Caco-2 (cell line): ENCODE data around the gene LRRC4C. TPM values are rescaled to one million over a fixed set of nuclear protein-coding genes. Genes with fewer than 3 reads are reported as not detected.

Experiments used
- BruUV-seq: library from RNA; stranded (reverse); fragments of 400-500 nt; replicated peaks from 2 replicates; lab custom pipeline; 2021; lab: Mats Ljungman, UMichigan
- CTCF ChIA-PET: fragments of 300-600 bp; sonication (Branson Sonifier 250); formaldehyde crosslinking; loops from one replicate; lab custom pipeline; 2022; ENCODE audit warnings: antibody characterized with exemption; lab: Charles Lee
- POLR2A ChIA-PET: fragments of 300-600 bp; sonication (Branson Sonifier 250); formaldehyde crosslinking; loops from one replicate; lab custom pipeline; 2022; ENCODE audit warnings: antibody characterized with exemption; lab: Charles Lee
- DNase-seq, 2 experiments: peaks; one replicate each; pipeline versions ENCODE4 v3.0.0 to v3.0.0-alpha.2; 2020 to 2022
- H3K27me3 ChIP-seq: replicated peaks from 2 replicates; pipeline ENCODE4 v1.6.0; 2011; ENCODE audit warnings: low read length; ENCODE audit not compliant: control insufficient read depth, insufficient read depth
- H3K36me3 ChIP-seq: 2 replicates; pipeline ENCODE4 v1.5.1; 2011; ENCODE audit warnings: low read length; ENCODE audit not compliant: control insufficient read depth, insufficient read depth
- H3K4me1 ChIP-seq: fragments of 250-450 bp; sonication (Bioruptor Pico); 2 replicates; pipeline ENCODE4 v1.5.1; 2020; ENCODE audit warnings: mild to moderate bottlenecking
- H3K4me3 ChIP-seq: 2 replicates; pipeline ENCODE4 v1.5.1; 2011; ENCODE audit warnings: low read depth, mild to moderate bottlenecking, control low read depth, low read length
- H3K9me3 ChIP-seq: fragments of 250-450 bp; sonication (Bioruptor Pico); 2 replicates; pipeline ENCODE4 v1.5.1; 2020; ENCODE audit warnings: mild to moderate bottlenecking, moderate library complexity
- H3K27ac Mint-ChIP-seq: one replicate; pipeline ENCODE4 v1.8.0; 2022; ENCODE audit warnings: mixed read lengths; ENCODE audit not compliant: unreplicated experiment
- H3K27me3 Mint-ChIP-seq: one replicate; pipeline ENCODE4 v1.8.0; 2022; ENCODE audit warnings: mixed read lengths; ENCODE audit not compliant: insufficient read depth, unreplicated experiment
- H3K36me3 Mint-ChIP-seq: one replicate; pipeline ENCODE4 v1.8.0; 2022; ENCODE audit warnings: mild to moderate bottlenecking, mixed read lengths; ENCODE audit not compliant: insufficient read depth, unreplicated experiment
- H3K4me1 Mint-ChIP-seq: one replicate; pipeline ENCODE4 v1.8.0; 2022; ENCODE audit warnings: low read depth, mixed read lengths; ENCODE audit not compliant: unreplicated experiment
- H3K4me3 Mint-ChIP-seq: one replicate; pipeline ENCODE4 v1.8.0; 2022; ENCODE audit warnings: mild to moderate bottlenecking, moderate library complexity, mixed read lengths; ENCODE audit not compliant: unreplicated experiment
- H3K9me3 Mint-ChIP-seq: one replicate; pipeline ENCODE4 v1.8.0; 2022; ENCODE audit warnings: mixed read lengths; ENCODE audit not compliant: unreplicated experiment
- intact Hi-C: fragments of 100-400 bp; cut with micrococcal nuclease; formaldehyde crosslinking; loops from one replicate; pipeline ENCODE4 v1.10.0; 2022; ENCODE audit not compliant: unreplicated experiment
- total RNA-seq: library from RNA; stranded (reverse); gene quantifications from 2 replicates; pipeline ENCODE4 v1.2.3, GENCODE V29; 2022
- TF ChIP-seq, protein P1 (sequence below), 2 experiments: fragments of 200-600 bp in 1 of 2; IDR thresholded peaks; 1 replicate in 1 of 2; 2 replicates in 1 of 2; pipeline versions ENCODE4 v1.5.1 to v1.8.0; 2011 to 2022; ENCODE audit warnings: antibody characterized with exemption in 1 of 2, control low read depth in 1 of 2, inconsistent platforms in 1 of 2, low read depth in 1 of 2, low read length in 1 of 2, mild to moderate bottlenecking in 1 of 2, moderate library complexity in 1 of 2; ENCODE audit not compliant: insufficient read depth in 1 of 2, severe bottlenecking in 1 of 2, unreplicated experiment in 1 of 2

Gene LRRC4C
- total RNA-seq, 1 experiment from 2014 or later = not detected

DNA sequence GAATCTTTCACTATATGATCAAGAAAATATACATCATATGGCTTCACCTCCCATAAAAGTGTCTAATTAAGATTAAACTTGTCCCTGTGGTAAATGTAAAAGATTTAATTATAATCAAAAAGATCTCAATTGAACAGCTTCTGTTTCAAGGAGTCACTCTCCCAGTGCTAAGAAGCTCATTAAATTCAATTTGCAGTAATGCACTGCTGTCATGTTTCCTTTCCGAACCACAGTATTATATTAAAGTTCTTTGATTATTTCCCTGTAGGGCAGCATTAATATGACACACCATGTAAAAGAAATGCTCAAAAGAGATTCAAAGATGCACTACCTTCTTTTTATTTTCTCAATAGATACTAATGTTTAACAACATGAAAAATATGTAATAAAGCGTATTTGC, 758.4 kb downstream of the LRRC4C start:
- intact Hi-C loops = no loop called here
- POLR2A ChIA-PET = no interaction called here
- no peaks in the 10 kb centered on the region for H3K4me1 Mint-ChIP-seq
- DNase-seq = no peak
- TF ChIP-seq, protein P1, sequence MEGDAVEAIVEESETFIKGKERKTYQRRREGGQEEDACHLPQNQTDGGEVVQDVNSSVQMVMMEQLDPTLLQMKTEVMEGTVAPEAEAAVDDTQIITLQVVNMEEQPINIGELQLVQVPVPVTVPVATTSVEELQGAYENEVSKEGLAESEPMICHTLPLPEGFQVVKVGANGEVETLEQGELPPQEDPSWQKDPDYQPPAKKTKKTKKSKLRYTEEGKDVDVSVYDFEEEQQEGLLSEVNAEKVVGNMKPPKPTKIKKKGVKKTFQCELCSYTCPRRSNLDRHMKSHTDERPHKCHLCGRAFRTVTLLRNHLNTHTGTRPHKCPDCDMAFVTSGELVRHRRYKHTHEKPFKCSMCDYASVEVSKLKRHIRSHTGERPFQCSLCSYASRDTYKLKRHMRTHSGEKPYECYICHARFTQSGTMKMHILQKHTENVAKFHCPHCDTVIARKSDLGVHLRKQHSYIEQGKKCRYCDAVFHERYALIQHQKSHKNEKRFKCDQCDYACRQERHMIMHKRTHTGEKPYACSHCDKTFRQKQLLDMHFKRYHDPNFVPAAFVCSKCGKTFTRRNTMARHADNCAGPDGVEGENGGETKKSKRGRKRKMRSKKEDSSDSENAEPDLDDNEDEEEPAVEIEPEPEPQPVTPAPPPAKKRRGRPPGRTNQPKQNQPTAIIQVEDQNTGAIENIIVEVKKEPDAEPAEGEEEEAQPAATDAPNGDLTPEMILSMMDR (IDR thresholded peaks at IDR 0.05; ENCODE audit: insufficient read depth in 1 of 2, low read depth in 1 of 2, low read length in 1 of 2, severe bottlenecking in 1 of 2, unreplicated experiment in 1 of 2) = no peak
- H3K9me3 Mint-ChIP-seq = no peaks in the 10 kb centered on the region
- H3K27me3 Mint-ChIP-seq = no peaks in the 10 kb centered on the region
- Histone ChIP-seq H3K36me3 (no peaks in the 10 kb centered on the region), H3K4me3 (no peak overlapping the region), H3K4me1 (no peaks in the 10 kb centered on the region), H3K9me3 (no peaks in the 10 kb centered on the region), H3K27me3 (no peaks in the 10 kb centered on the region)
- H3K4me3 Mint-ChIP-seq = no peak overlapping the region
- CTCF ChIA-PET = no interaction called here
- H3K36me3 Mint-ChIP-seq = no peaks in the 10 kb centered on the region
- no peak overlapping the region for H3K27ac Mint-ChIP-seq
- no TSS peak for BruUV-seq

DNA sequence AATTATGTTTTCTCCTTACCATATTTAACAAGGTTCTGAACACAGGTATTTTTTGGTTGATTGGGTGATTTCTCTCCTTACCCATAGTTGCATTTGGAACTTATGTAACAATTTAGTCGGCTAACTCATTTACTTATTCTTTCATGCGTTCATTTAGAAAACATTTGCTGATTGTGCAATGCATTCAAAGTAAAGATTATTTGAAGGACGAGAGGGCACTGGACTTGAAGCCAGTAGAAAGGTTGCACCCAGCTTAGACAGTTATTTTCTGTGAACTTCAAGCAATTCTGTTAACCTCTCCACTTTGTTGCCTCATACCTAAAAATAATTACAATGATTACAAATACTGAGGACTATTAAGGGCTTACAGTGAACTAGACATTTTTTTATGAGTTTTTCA, 769.6 kb downstream of the LRRC4C start:
- no peak overlapping the region for H3K27ac Mint-ChIP-seq
- H3K27me3 Mint-ChIP-seq = no peaks in the 10 kb centered on the region
- Histone ChIP-seq H3K27me3 (no peaks in the 10 kb centered on the region), H3K36me3 (no peaks in the 10 kb centered on the region), H3K4me1 (no peaks in the 10 kb centered on the region), H3K4me3 (no peak overlapping the region), H3K9me3 (no peaks in the 10 kb centered on the region)
- H3K4me1 Mint-ChIP-seq = no peaks in the 10 kb centered on the region
- TF ChIP-seq, protein P1 (IDR thresholded peaks at IDR 0.05; ENCODE audit: insufficient read depth in 1 of 2, low read depth in 1 of 2, low read length in 1 of 2, severe bottlenecking in 1 of 2, unreplicated experiment in 1 of 2) = no peak
- CTCF ChIA-PET = no interaction called here
- intact Hi-C loops = no loop called here
- DNase-seq = no peak
- no peak overlapping the region for H3K4me3 Mint-ChIP-seq
- no peaks in the 10 kb centered on the region for H3K9me3 Mint-ChIP-seq
- no TSS peak for BruUV-seq
- H3K36me3 Mint-ChIP-seq = no peaks in the 10 kb centered on the region
- POLR2A ChIA-PET = no interaction called here

DNA sequence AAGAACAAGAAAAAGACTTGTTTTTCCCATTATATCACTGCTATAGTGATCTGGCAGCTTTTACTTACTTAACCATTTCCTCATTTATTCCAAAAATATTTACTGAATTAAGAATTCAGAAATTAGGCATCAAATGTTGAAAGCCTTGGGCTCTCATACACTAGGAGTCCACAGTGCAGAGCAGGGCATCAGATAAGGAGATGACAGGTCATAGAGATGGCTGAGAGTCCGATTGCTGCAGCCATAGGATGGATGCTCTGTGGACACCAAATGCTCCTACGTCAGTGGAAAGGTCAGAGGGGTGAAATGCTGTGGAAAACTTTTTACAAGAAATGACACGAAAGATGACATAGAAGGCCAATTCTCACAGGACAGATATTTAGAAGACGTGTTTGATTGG, 771.1 kb downstream of the LRRC4C start:
- Mint-ChIP-seq H3K27me3 (no peaks in the 10 kb centered on the region), H3K27ac (no peak overlapping the region), H3K4me3 (no peak overlapping the region), H3K9me3 (no peaks in the 10 kb centered on the region), H3K36me3 (no peaks in the 10 kb centered on the region), H3K4me1 (no peaks in the 10 kb centered on the region)
- no peaks in the 10 kb centered on the region for H3K4me1 ChIP-seq
- CTCF ChIA-PET = no interaction called here
- POLR2A ChIA-PET = no interaction called here
- no peaks in the 10 kb centered on the region for H3K27me3 ChIP-seq
- DNase-seq = no peak
- no peaks in the 10 kb centered on the region for H3K36me3 ChIP-seq
- intact Hi-C loops = no loop called here
- H3K4me3 ChIP-seq = no peak overlapping the region
- H3K9me3 ChIP-seq = no peaks in the 10 kb centered on the region
- TF ChIP-seq, protein P1 (IDR thresholded peaks at IDR 0.05; ENCODE audit: insufficient read depth in 1 of 2, low read depth in 1 of 2, low read length in 1 of 2, severe bottlenecking in 1 of 2, unreplicated experiment in 1 of 2) = no peak
- no TSS peak for BruUV-seq
